ENCODE data around the gene RUFY1. TPM values are rescaled to one million over a fixed set of nuclear protein-coding genes. Genes with fewer than 3 reads are reported as not detected.

RUFY1 gene
- polyA plus RNA-seq, 1 of the 3 experiments (the other 2 are of a cell fraction): 30.3 TPM

DNA sequence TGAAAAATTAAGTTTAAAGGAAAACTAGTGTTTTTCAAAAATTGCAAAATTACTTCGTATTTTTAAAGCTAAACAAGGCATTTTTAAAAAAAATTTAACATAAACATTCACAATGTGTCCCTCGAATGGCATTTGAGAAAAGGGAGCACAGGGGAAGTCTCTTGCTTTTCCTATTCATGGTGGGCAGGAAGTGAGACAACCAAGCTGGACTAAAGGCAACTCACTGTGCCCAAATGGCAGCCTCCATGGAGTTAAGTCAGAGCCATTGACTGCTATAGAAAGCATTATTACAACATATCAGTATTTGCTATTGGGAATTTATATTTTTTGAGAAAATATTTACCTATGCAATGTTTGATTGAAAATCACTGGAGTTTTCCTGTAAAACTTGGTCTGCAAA, 64.8 kb downstream of the RUFY1 start:
- H3F3A ChIP-seq (replicated peaks; ENCODE audit: insufficient read depth): peaks cover 90% of the 10 kb centered on the region
- no peaks in the 10 kb centered on the region for H3K9me2 ChIP-seq
- ChIA-PET POLR2A (interaction anchor here (0.6 to 1.1 kb wide), 2 partner anchors 9 to 213 kb away, joined by 4 to 5 read pairs; no protein-coding TSS in a partner anchor), CTCF (interaction anchor here (1.0 to 1.8 kb wide), 2 partner anchors 8 to 118 kb away, joined by 3 to 11 read pairs; partner anchors contain the start of gene HNRNPH1)
- no peak overlapping the region for H3K4me3 ChIP-seq (ENCODE audit: low read depth in 2 of 2, low read length in 1 of 2)
- 85% methylated on average over 2 of the region's 2 CpGs for WGBS (ENCODE audit: low lambda C conversion rate)
- H3K4me2 ChIP-seq: no peak overlapping the region
- no peak for TF ChIP-seq SIN3A (IDR thresholded peaks at IDR 0.05; ENCODE audit: borderline replicate concordance, low read depth, low read length)
- no peak for TF ChIP-seq MEF2A (IDR thresholded peaks at IDR 0.05; ENCODE audit: borderline replicate concordance, low read depth)
- no peak for TF ChIP-seq GABPA (IDR thresholded peaks at IDR 0.05; ENCODE audit: low read depth)
- TF ChIP-seq, protein P1, sequence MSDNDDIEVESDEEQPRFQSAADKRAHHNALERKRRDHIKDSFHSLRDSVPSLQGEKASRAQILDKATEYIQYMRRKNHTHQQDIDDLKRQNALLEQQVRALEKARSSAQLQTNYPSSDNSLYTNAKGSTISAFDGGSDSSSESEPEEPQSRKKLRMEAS (IDR thresholded peaks at IDR 0.05; ENCODE audit: low read depth): no peak
- no peak for TF ChIP-seq EP300 (IDR thresholded peaks at IDR 0.05; ENCODE audit: borderline replicate concordance in 1 of 2, low read depth in 1 of 2, low read length in 1 of 2)
- TF ChIP-seq, protein P2, sequence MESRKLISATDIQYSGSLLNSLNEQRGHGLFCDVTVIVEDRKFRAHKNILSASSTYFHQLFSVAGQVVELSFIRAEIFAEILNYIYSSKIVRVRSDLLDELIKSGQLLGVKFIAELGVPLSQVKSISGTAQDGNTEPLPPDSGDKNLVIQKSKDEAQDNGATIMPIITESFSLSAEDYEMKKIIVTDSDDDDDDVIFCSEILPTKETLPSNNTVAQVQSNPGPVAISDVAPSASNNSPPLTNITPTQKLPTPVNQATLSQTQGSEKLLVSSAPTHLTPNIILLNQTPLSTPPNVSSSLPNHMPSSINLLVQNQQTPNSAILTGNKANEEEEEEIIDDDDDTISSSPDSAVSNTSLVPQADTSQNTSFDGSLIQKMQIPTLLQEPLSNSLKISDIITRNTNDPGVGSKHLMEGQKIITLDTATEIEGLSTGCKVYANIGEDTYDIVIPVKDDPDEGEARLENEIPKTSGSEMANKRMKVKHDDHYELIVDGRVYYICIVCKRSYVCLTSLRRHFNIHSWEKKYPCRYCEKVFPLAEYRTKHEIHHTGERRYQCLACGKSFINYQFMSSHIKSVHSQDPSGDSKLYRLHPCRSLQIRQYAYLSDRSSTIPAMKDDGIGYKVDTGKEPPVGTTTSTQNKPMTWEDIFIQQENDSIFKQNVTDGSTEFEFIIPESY (IDR thresholded peaks at IDR 0.05; ENCODE audit: borderline replicate concordance, low read depth): no peak
- TF ChIP-seq YY1 (IDR thresholded peaks at IDR 0.05; ENCODE audit: low read depth): no peak
- no peak for TF ChIP-seq POLR2AphosphoS5 (IDR thresholded peaks at IDR 0.05; ENCODE audit: low read depth, low read length)
- TF ChIP-seq TAF1 (IDR thresholded peaks at IDR 0.05; ENCODE audit: borderline replicate concordance, low read depth, low read length): no peak
- TF ChIP-seq, protein P3, sequence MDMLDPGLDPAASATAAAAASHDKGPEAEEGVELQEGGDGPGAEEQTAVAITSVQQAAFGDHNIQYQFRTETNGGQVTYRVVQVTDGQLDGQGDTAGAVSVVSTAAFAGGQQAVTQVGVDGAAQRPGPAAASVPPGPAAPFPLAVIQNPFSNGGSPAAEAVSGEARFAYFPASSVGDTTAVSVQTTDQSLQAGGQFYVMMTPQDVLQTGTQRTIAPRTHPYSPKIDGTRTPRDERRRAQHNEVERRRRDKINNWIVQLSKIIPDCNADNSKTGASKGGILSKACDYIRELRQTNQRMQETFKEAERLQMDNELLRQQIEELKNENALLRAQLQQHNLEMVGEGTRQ (IDR thresholded peaks at IDR 0.05; ENCODE audit: borderline replicate concordance, low read depth, low read length): no peak
- no peak for TF ChIP-seq MXI1 (IDR thresholded peaks at IDR 0.05; ENCODE audit: low read depth, low read length)
- TF ChIP-seq JUND (IDR thresholded peaks at IDR 0.05): no peak
- no peak for TF ChIP-seq NRF1 (IDR thresholded peaks at IDR 0.05; ENCODE audit: low read depth, low read length)
- TF ChIP-seq, protein P4, sequence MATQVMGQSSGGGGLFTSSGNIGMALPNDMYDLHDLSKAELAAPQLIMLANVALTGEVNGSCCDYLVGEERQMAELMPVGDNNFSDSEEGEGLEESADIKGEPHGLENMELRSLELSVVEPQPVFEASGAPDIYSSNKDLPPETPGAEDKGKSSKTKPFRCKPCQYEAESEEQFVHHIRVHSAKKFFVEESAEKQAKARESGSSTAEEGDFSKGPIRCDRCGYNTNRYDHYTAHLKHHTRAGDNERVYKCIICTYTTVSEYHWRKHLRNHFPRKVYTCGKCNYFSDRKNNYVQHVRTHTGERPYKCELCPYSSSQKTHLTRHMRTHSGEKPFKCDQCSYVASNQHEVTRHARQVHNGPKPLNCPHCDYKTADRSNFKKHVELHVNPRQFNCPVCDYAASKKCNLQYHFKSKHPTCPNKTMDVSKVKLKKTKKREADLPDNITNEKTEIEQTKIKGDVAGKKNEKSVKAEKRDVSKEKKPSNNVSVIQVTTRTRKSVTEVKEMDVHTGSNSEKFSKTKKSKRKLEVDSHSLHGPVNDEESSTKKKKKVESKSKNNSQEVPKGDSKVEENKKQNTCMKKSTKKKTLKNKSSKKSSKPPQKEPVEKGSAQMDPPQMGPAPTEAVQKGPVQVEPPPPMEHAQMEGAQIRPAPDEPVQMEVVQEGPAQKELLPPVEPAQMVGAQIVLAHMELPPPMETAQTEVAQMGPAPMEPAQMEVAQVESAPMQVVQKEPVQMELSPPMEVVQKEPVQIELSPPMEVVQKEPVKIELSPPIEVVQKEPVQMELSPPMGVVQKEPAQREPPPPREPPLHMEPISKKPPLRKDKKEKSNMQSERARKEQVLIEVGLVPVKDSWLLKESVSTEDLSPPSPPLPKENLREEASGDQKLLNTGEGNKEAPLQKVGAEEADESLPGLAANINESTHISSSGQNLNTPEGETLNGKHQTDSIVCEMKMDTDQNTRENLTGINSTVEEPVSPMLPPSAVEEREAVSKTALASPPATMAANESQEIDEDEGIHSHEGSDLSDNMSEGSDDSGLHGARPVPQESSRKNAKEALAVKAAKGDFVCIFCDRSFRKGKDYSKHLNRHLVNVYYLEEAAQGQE (IDR thresholded peaks at IDR 0.05; ENCODE audit: low read depth, low read length): no peak
- peaks cover 81% of the 10 kb centered on the region for H3K79me2 ChIP-seq (ENCODE audit: insufficient read depth)
- H3K27ac ChIP-seq (ENCODE audit: low read depth in 2 of 2, low read length in 1 of 2): peak overlapping the region in 1 of 2 experiments; percentile 19; a peak in 1 of 4 replicates
- H2AFZ ChIP-seq (ENCODE audit: low read depth): no peak overlapping the region
- no peak overlapping the region for H3K9ac ChIP-seq
- no peaks in the 10 kb centered on the region for H3K27me3 ChIP-seq (ENCODE audit: insufficient read depth)
- no peak for DNase-seq
- H4K20me1 ChIP-seq (ENCODE audit: insufficient read depth): peaks cover 97% of the 10 kb centered on the region
- no peaks in the 10 kb centered on the region for H3K9me3 ChIP-seq
- peaks cover 83 to 94% of the 10 kb centered on the region in 2 experiments for H3K36me3 ChIP-seq (replicated peaks in 1 of 2; ENCODE audit: control insufficient read depth in 1 of 2, insufficient read depth in 2 of 2, low read length in 1 of 2)
- peaks cover 9 to 20% of the 10 kb centered on the region in 2 experiments for H3K4me1 ChIP-seq (ENCODE audit: control insufficient read depth in 1 of 2, insufficient read depth in 2 of 2, low read depth in 1 of 2, low read length in 1 of 2)
